ENCODE data around the gene EEF2.

The EEF2 gene

GRCh38 chr19:3984908-3985642 lies at the start of gene EEF2:
TSS of gene EEF2 (minus strand) at chr19:3985463. CDS start at chr19:3985380, 83 bp downstream.
- peaks cover 50% of the 10 kb centered on the region for H3K36me3 ChIP-seq (ENCODE audit: low read depth)

GRCh38 chr19:4034048-4035017 lies 49.1 kb upstream of the EEF2 start:
- peaks cover 10% of the 10 kb centered on the region for H3K36me3 ChIP-seq (ENCODE audit: low read depth)

More at GRCh38 chr19:3984908-3985642, at the start of gene EEF2:
- Histone ChIP-seq H3K4me1 (ENCODE audit: insufficient read depth, poor library complexity, severe bottlenecking) (peaks cover 9% of the 10 kb centered on the region), H3K27ac (ENCODE audit: poor library complexity, severe bottlenecking) (peak within 1 kb of the TSS; percentile 86), H3K4me3 (ENCODE audit: severe bottlenecking) (peak within 1 kb of the TSS; percentile 99), H3K9me3 (ENCODE audit: severe bottlenecking) (no peaks in the 10 kb centered on the region), H3K27me3 (ENCODE audit: insufficient read depth, poor library complexity, severe bottlenecking) (no peaks in the 10 kb centered on the region)
- TF ChIP-seq CTCF (IDR thresholded peaks at IDR 0.05; ENCODE audit: poor library complexity, severe bottlenecking) = no peak
- DNase-seq (ENCODE audit: low spot score) (peak; percentile 78), ATAC-seq (ENCODE audit: low read depth) (peak; percentile 8; the same call in 1 of the 3 replicates)

GRCh38 chr19:4033028-4033956 lies 48.0 kb upstream of the EEF2 start:
- no peak overlapping the region for H3K27ac ChIP-seq (ENCODE audit: poor library complexity, severe bottlenecking)
- peaks cover 16% of the 10 kb centered on the region for H3K36me3 ChIP-seq (ENCODE audit: low read depth)

More at GRCh38 chr19:4034048-4035017, 49.1 kb upstream of the EEF2 start:
- H3K27me3 ChIP-seq (ENCODE audit: insufficient read depth, poor library complexity, severe bottlenecking) = no peaks in the 10 kb centered on the region
- ATAC-seq (ENCODE audit: low read depth) (no peak), DNase-seq (ENCODE audit: low spot score) (no peak)
- no peak for TF ChIP-seq CTCF (IDR thresholded peaks at IDR 0.05; ENCODE audit: poor library complexity, severe bottlenecking)
- no peak overlapping the region for H3K4me3 ChIP-seq (ENCODE audit: severe bottlenecking)
- no peaks in the 10 kb centered on the region for H3K9me3 ChIP-seq (ENCODE audit: severe bottlenecking)
- no peak overlapping the region for H3K27ac ChIP-seq (ENCODE audit: poor library complexity, severe bottlenecking)
- H3K4me1 ChIP-seq (ENCODE audit: insufficient read depth, poor library complexity, severe bottlenecking) = no peaks in the 10 kb centered on the region

GRCh38 chr19:4032436-4032835 lies 47.2 kb upstream of the EEF2 start:
- TF ChIP-seq CTCF (IDR thresholded peaks at IDR 0.05; ENCODE audit: poor library complexity, severe bottlenecking) = no peak

More at GRCh38 chr19:4033028-4033956, 48.0 kb upstream of the EEF2 start:
- no peak overlapping the region for H3K4me3 ChIP-seq (ENCODE audit: severe bottlenecking)
- TF ChIP-seq CTCF (IDR thresholded peaks at IDR 0.05; ENCODE audit: poor library complexity, severe bottlenecking) = no peak
- no peaks in the 10 kb centered on the region for H3K9me3 ChIP-seq (ENCODE audit: severe bottlenecking)
- DNase-seq (ENCODE audit: low spot score) (no peak), ATAC-seq (ENCODE audit: low read depth) (no peak)
- no peaks in the 10 kb centered on the region for H3K4me1 ChIP-seq (ENCODE audit: insufficient read depth, poor library complexity, severe bottlenecking)
- no peaks in the 10 kb centered on the region for H3K27me3 ChIP-seq (ENCODE audit: insufficient read depth, poor library complexity, severe bottlenecking)

More at GRCh38 chr19:4032436-4032835, 47.2 kb upstream of the EEF2 start:
- no peak overlapping the region for H3K4me3 ChIP-seq (ENCODE audit: severe bottlenecking)
- H3K27me3 ChIP-seq (ENCODE audit: insufficient read depth, poor library complexity, severe bottlenecking) = no peaks in the 10 kb centered on the region
- no peak for DNase-seq (ENCODE audit: low spot score)
- H3K36me3 ChIP-seq (ENCODE audit: low read depth) = peaks cover 14% of the 10 kb centered on the region
- no peak overlapping the region for H3K27ac ChIP-seq (ENCODE audit: poor library complexity, severe bottlenecking)
- no peaks in the 10 kb centered on the region for H3K4me1 ChIP-seq (ENCODE audit: insufficient read depth, poor library complexity, severe bottlenecking)
- no peak for ATAC-seq (ENCODE audit: low read depth)
- no peaks in the 10 kb centered on the region for H3K9me3 ChIP-seq (ENCODE audit: severe bottlenecking)

Data from RWPE2 (cell line).